Stimulated activated CD4-positive, alpha-beta T cell treated with anti-CD3 and anti-CD28 coated beads, Interleukin-1b, Interleukin-23, amount 100 ng/mL, for 48 hours (primary cell): ENCODE measurements around the gene TPP1.

ENCODE experiments used
- DNase-seq: peaks from one replicate; pipeline ENCODE4 v3.0.0-alpha.2; 2020

Gene TPP1

DNA sequence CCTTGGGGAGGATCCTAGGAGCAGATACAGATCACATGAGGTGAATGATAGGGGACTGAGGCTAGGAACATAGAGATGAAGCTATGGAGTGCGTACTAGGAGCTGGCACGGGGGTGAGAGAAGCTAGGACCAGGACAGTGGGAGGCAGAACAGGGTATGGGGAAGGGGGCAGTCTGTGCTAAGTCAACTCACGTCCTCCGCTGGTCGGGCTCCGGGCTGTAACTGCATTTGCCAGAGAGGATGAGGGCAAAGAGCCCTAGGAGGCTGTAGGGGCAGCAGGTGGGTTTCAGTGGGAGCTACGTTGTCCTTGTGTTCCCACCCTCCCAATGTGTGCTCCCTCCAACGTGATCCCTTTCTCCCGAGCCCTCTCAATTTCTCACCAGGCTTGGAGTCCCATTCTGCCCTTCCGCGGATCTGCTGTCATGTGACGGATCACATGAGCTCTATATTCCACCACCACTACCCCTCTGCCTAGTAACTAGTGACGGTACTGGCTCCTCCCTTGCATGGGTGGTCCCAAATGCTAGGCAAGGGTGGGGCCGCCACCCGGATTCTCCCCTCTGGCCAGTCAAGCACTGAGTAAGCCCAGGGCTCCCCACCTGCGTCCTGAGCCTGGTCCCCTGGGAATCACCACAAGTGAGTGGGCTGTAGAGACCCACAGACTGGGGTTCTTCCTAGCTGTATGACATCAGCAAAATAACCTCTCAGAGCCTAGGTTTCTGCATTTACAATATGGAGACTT lies at the start of gene TPP1:
Gene TPP1 (minus strand): TSS at position 419 of the 742 bp plus-strand sequence. CDS start 22 bp downstream, at position 397.
- peak; percentile 86 for DNase-seq

DNA sequence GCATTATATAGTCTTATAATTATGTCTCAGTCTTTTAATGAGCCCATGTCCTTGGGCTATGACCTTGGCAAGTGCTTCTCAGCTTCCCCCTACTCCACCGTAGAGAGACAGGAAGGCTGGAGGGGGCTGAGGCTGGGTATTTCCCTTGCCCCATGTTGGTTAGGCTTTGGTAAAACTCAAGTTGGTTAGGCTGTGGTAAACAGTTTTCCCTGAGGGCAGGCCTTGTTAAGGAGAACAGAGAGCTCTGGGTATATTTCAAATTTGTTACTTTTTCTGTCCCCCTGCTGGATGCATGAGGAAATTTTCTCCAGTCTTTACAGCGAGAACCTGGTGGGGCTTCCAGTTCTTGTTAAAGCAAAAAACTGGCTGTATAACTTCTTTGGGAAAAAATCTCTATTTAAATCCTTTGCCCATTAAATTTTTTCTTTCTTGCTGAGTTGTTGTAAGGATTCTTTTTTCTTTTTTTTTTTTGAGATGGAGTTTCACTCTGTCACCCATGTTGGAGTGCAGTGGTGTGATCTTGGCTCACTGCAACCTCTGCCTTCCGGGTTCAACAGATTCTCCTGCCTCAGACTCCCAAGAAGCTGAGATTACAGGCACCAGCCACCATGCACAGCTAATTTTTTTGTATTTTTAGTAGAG lies 48.6 kb upstream of the TPP1 start:
- no peak for DNase-seq

GRCh38 chr11:6666302-6667183 lies 47.3 kb upstream of the TPP1 start:
- DNase-seq: no peak

GRCh38 chr11:6664551-6664950 lies 45.3 kb upstream of the TPP1 start:
- no peak for DNase-seq

DNA sequence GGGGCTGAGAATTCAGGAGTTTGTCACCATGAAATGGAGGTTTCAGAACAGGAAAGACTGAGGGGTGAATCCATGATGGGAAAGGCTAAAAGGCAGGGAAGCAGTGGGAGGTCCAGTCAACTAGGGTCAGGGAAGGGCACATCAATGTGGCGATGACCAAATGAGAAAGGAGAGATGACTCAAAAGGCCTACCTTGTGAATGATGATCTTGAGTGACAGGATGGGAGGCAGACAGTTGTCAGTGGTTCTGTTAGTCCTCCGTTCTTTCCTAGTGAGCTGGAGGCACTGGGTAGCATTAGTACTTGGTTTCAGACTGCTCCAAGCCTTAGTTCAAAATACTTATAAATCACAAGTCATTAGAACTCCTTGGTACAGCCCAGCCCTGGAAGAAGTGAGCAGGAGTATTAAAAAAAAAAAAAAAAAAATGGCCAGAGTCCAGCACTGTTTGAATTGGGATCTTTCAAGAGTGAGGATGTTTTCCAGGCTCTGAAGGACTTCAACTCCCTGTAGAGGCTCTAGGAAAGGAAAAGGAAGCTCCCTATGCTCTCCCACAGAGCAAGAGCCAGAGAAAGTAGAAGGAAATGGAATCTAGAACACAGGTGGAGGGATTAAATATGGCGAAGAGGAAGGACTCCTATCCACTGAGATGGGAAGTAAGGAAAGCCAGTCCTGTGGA lies 44.7 kb upstream of the TPP1 start:
- DNase-seq: no peak

DNA sequence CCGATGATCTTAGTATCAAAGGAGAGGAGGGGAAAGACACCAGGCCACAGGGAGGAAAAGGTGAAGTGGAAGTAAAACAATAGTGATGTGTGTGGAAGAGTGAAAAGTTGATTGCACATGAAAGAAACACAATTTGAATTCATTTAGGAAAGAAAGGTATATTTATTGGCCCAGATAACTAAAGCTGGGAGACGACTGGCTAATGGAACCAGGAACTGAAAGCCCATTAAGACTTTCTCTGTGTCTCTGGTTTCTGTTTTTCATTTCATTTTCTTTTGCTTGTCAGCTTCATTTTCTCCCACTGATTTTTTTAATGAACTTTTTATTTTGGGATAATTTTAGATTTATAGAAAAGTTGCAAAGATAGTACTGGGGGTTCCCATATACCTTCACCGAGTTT lies 41.5 kb upstream of the TPP1 start:
- no peak for DNase-seq

- DNase-seq: no peak
Observed at GRCh38 chr11:6658647-6659046, 39.4 kb upstream of the TPP1 start.

GRCh38 chr11:6657346-6657745 lies 38.1 kb upstream of the TPP1 start:
- DNase-seq: no peak

GRCh38 chr11:6656936-6657335 lies 37.7 kb upstream of the TPP1 start:
- no peak for DNase-seq

- DNase-seq: no peak
Observed at GRCh38 chr11:6656584-6656915, 37.3 kb upstream of the TPP1 start.

GRCh38 chr11:6655790-6656583 lies 36.8 kb upstream of the TPP1 start, which contains the start of gene DCHS1:
DCHS1 (minus strand) TSS chr11:6655809; CDS start chr11:6641613, 14,196 bp downstream.
- no peak for DNase-seq

- DNase-seq: peak; percentile 45
Observed at GRCh38 chr11:6655020-6655789, 36.0 kb upstream of the TPP1 start.

GRCh38 chr11:6654281-6655019 lies 35.2 kb upstream of the TPP1 start:
- DNase-seq: no peak

GRCh38 chr11:6653656-6654055 lies 34.4 kb upstream of the TPP1 start:
- no peak for DNase-seq

DNA sequence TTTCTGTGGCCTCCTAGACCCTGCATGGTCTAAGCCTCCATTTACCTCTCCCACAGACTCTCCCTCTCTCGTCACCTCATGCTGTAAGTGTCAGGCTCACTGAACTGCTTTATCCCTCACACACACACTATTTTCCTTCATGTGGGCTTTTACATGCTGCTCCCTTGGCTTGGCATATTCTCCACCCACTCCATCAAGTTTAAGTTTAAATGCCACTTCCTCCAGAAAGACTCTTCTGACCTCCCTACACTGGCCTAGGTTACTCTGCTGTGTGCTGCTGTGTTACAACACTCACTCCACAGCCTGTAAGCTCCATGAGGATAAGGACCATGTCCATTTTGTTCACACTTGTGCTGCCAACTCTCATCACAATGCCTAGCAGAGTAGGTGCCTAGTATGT lies 33.9 kb upstream of the TPP1 start:
- no peak for DNase-seq

DNA sequence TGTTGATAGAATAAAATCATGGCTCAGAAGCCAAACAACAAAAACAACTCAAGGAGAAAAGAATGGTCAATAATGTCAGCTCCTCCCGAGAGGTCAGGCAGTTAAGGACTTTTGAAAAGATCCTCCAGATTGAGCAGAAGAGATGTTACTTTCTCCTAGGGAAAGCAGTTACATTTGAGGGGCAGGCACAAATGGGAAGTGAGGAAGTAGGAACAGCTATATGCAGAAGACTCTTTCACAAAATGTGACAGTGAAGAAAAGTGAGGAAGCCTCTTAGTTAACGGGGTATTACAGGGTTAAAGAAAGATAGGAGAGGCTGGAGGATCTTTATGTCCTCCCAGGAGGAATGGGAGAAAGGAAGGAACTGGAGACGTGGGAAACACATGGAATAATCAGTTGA lies 33.0 kb upstream of the TPP1 start:
- no peak for DNase-seq

GRCh38 chr11:6650980-6651379 lies 31.8 kb upstream of the TPP1 start:
- DNase-seq: peak; percentile 58

- DNase-seq: no peak
Observed at GRCh38 chr11:6650104-6650503, 30.9 kb upstream of the TPP1 start.

DNA sequence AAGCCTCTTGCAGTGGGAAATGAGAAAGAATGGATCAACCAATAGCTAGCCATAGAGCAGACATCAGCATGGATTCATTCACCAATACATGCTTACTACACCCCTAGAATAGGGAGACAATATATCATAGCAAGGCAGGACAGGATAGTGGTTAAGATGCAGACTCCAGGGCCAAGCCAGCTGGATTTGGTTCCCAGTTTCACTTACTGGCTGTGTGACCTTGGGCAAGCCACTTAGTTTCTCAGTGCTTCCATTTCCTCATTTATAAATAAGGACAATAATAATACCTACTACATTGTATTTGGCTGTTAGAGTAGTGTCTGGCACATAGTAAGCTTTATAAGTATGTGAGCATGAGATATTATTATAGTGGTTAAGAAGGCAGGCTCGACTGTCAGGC lies 29.3 kb upstream of the TPP1 start:
- no peak for DNase-seq

DNA sequence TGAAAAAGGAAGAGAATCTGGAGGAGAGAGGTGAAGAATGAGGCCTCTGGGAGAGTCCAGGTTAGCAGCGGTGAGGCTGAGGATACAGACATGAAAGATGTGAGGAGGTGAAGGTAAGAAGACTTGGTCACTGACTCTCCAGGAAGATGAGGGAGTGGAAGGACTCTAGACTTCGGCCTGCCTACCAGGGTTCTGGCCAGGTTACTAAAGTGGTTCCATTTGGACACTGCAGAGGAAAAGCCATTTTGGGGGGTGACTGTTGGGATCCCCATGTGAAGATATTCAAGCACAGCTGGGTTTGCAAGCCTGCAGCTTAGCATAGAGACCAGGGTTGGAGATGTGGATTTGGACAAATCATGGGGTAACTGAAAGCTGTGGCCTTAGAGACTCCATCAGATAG lies 28.6 kb upstream of the TPP1 start:
- DNase-seq: no peak
